IPS-NIHi7 (cell line): ENCODE measurements around the gene NES.
"Not testable (repeated sequence)": the region's sequence is repeated elsewhere in the genome, so short reads cannot be mapped to it uniquely, and the experiment has no call there.

Experiments
- DNase-seq: peaks from one replicate; pipeline ENCODE4 v3.0.0; 2012; ENCODE audit warnings: mixed read lengths; ENCODE audit errors: extremely low spot score

NES gene

GRCh38 chr1:156646738-156647211 lies 30.4 kb downstream of the NES start:
- DNase-seq: no peak

DNA sequence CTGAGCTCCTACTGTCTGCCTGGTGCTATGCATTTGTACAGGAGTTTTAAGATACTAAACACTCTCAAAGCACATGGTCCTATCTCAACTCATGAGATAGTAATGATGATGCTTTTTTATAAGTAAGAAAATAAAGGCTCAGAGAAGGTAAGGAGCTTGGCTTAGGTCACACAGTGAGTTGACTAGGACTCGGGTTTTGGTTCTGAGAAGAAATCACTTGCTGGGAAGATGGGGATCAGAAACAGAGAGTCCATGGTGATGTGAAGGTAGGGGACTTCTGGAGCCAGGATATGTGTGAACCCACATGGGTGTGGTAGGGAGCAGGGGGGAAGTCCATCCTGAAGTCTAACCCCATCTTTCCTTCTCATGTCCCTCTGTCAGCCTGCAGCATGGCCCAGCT lies 31.5 kb downstream of the NES start:
- DNase-seq: no peak

- no peak for DNase-seq
Observed at GRCh38 chr1:156645056-156645455, 32.2 kb downstream of the NES start.

- DNase-seq: no peak
Observed at GRCh38 chr1:156644640-156645039, 32.6 kb downstream of the NES start.

- no peak for DNase-seq
Observed at GRCh38 chr1:156644146-156644545, 33.1 kb downstream of the NES start.

- DNase-seq: no peak
Observed at GRCh38 chr1:156643778-156644092, 33.5 kb downstream of the NES start.

- no peak for DNase-seq
Observed at GRCh38 chr1:156643049-156643777, 34.0 kb downstream of the NES start.

DNA sequence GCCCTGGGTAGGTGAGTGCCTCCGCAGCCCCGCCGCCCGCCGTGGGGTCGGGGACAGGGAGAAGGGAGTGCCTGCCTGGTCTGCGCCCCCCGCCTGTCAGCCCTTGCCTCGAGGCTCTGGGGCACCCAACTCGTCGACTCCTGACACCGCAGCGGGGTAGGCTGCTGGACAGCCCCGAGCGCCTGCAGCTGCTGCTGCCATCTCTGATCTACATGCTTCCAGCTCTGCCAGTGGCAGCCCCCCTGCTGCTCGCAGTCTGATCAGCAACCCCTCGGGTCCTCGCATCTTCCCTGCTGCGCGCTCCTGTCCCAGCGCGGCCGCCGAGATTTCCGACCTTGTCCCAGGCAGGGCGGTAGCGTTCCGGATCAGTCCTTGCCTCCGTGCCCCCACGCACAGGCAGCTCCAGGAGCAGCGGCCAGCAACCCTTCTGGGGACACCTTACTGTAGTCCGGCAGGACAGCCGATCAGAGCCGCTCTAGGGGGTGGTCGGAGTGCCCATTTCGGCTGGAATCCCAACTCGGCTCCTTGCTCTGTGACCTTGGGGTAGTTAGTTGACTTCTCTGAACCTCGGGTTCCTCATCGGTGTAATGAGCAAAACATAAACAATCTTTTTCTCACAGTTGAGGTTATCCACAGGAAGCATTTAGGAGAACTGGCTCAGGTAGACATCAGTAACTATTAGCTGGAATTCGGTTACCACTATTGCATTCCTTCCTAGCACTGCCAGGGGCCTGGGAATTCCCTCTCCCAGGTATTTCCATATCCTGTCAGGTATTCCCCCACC lies 34.8 kb downstream of the NES start:
- no peak for DNase-seq

DNA sequence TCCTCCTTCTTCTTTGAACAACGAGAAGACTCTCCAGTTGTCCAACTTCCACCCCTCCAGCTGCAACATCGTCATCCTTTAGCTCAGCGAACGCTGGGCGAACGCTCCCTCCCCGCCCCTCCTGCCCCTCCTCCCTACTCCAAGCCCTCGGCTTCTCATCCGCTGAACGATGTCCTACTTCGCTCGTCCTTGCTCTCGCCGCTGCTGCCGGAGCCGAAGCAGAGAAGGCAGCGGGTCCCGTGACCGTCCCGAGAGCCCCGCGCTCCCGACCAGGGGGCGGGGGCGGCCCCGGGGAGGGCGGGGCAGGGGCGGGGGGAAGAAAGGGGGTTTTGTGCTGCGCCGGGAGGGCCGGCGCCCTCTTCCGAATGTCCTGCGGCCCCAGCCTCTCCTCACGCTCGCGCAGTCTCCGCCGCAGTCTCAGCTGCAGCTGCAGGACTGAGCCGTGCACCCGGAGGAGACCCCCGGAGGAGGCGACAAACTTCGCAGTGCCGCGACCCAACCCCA lies 35.4 kb downstream of the NES start, which contains the start of gene BCAN:
Gene BCAN, plus strand, starts transcription at position 357 of the 504 bp plus-strand sequence. CDS start 3,938 bp downstream, outside the sequence.
- peak; percentile 84 for DNase-seq

DNA sequence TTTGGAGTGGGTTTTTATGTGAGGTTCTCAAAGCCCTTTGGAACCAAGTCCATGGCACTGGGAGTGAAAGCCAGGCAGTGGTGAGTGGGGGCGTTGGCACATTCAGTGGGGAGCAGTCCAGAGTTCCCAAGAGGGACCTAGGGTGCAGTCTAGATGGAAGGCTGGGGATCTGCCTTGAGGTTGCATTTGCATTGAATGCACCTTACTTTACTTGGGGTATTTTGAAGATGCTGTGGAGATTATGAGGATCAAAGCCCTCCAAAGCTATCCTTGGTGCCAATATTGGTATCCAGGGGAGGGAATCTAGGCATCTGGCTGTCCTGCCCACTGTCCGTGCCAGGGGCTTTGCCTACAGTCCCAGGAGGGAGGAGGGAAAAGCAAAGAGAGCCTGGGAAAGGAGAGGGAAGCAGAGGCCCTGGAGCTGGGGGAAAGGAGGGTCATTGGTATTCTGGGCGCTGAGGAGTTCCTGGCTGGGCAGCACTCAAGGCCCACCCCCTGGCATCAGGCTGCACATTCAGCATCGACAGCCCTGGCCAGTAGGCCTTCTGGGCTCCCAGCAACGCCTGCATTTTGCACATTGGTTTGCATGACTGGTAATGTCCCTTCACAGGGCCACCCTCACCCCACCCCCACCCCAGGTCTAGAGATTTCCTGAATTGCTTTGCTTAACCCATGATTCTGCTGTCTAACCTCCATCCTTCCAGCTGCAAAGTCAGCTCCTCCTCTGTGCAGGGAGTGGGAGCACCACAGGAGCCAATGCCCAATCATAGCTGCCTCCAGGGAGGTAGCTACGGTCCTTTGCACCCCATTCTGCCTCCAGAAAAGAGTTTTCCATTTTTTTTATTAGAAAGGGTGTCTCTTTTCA lies 36.1 kb downstream of the NES start:
- DNase-seq: no peak

GRCh38 chr1:156639601-156640101 lies 37.6 kb downstream of the NES start:
- peak; percentile 12 for DNase-seq

DNA sequence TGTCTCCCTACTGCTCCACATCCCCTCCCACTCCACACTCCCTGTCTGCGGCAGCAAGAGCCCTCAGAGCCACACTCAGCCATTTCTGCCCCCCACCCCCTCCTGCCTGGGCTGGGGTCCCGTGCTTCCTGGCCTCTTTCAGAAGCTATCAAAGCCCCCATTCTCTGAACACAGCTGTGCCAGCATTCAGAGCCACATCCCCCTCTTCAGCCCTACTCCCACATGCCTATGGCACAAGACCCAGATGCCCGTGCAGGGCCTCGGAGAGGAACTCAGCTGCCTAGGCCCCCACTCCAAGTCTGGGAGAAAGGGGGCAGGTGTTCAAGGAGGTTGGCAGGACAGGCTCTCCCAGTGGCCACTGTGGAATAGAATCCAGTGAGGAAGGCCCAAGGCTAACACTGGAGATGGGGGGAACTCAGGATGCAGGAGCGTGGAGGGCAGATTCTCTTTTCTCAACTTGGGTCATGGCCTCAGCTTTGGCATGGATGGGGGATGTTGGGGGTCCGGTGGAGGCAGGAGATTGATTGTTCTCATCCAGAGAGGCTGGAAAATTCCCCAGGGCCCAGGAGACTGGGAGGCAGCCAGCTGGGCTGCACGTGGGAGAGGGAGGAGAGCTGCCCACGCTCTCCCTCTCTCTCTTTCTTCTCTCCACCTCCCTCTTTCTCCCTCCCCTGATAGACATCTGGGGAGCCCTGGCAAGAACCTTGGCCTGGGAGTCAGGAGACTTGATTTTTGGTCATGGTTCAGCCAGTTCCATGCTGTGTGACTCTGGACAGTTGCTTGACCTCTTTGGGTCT lies 38.8 kb downstream of the NES start:
- DNase-seq: peak; percentile 6

DNA sequence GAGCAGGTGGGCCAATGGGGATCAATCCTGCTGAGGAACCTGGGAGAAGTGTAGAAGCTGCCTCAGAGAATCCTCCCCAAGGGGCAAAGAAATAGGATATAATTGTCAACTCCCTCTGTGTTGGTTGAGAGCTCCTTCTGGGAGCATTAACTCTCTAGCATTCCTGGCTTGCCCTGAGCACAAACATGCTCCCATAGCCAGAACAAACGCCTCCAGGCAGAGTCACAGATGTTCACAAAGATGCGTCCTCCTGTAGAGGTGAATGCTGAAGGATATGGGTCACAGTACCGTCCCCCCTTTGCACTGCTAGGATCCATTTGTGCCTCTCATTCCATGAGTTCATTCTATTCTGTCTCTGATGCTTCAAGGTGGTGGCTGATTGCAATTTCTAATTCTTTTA lies 44.9 kb downstream of the NES start:
- no peak for DNase-seq

DNA sequence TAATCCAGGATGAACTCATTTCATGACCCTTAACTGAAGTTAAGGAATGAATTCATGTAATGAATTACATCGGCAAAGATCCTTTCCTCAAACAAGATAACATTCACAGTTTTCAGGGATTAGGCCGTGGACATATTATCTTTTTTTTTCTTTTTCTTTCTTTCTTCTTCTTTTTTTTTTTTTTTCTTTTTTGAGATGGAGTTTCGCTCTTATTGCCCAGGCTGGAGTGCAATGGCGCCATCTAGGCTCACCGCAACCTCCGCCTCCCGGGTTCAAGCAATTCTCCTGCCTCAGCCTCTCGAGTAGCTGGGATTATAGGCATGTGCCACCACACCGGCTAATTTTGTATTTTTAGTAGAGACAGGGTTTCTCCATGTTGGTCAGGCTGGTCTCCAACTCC lies 46.1 kb downstream of the NES start:
- DNase-seq: not testable (repeated sequence)

- no peak for DNase-seq
Observed at GRCh38 chr1:156629823-156630449, 47.3 kb downstream of the NES start.

DNA sequence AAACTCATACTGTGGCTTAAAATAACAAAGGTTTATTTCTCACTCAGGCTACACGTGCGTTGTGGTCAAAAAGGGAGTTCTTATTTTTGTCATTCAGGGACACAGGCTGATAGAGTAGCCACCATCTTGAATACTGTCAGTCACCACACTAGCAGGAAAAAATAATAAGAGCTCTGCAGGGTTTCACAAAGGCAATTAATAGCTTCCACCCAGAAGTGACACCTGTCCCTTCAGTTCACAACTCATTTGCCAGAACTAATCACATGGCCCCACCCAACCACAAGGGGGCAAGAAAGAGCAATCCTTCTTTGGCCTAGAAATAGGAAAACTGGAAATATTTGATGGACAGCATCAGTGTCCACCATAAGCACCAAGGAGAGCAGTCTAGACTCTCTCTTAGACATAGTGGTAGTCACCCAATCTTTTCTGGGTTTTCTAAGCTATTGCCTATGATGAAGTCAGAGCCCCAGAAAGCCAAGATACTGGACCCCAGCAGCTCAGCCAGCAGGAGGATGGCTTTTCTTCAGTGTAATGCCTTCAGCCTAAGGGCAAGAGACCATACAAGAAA lies 49.8 kb downstream of the NES start:
- no peak for DNase-seq

- no peak for DNase-seq
Observed at GRCh38 chr1:156626079-156626438, 51.1 kb downstream of the NES start.

DNA sequence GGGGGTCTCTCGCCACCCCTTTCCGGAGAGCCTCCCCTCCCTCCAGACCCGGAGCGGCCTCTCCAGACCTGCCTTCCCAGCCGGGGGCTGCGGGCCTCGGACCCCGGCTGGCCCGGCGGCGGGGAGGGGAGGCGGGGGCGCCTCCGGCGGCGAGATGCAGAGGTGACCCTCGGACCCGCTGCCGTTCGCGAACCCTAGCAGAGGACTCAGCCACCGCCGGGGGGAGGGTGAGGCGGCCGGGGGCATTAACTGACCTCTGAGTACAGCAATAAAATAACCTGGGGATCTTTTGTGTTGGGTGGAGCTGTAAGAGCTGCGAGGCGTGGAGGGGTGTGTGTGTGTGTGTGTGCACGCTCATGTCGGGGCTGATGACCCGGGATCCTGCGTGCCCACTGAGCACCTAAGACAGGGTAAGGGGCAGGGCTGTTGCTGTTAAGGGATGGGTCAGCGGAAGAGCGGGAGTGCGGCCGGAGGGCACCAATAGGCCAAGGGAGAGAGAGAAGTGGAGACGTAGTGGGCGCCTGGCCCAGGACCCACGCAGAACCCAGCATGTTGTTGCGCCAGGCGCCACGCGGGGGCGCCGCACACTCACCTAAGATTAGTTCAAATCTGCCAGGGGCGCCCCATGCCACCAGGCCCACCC lies 51.6 kb downstream of the NES start:
- peak; percentile 60 for DNase-seq

GRCh38 chr1:156624814-156625435 lies 52.3 kb downstream of the NES start:
- no peak for DNase-seq
